Stimulated activated CD8-positive, alpha-beta memory T cell treated with anti-CD3 and anti-CD28 coated beads, Interleukin-15, amount 100 ng/mL, for 1 hour (primary cell): ENCODE data around the gene SEMA3E.

ENCODE experiments used
- DNase-seq: peaks from one replicate; pipeline ENCODE4 v3.0.0-alpha.2; 2020; ENCODE audit warnings: low read depth

Gene SEMA3E

GRCh38 chr7:83640731-83641537 lies 8.0 kb downstream of the SEMA3E start:
- DNase-seq: no peak

DNA sequence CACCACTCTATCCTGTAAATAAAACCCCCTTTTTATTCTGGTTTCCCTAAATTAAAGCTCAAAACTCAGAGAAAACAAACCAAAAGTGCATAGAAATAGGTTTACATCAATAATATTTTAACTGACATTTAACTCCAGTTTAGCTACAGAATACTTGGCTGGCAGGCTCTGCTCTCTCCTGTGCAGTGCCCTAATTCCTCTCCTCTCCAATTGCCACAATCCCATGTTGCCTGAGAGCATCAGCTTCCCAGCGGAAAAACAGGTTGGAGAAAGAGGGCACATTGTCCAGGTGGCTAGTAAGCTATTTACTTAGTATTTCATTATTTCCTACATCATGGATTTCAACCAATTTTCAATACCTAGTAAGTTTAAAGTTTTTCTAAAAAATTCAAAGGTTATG lies 8.7 kb downstream of the SEMA3E start:
- no peak for DNase-seq

GRCh38 chr7:83633516-83633915 lies 15.4 kb downstream of the SEMA3E start:
- DNase-seq: no peak

GRCh38 chr7:83629117-83629880 lies 19.6 kb downstream of the SEMA3E start:
- no peak for DNase-seq

DNA sequence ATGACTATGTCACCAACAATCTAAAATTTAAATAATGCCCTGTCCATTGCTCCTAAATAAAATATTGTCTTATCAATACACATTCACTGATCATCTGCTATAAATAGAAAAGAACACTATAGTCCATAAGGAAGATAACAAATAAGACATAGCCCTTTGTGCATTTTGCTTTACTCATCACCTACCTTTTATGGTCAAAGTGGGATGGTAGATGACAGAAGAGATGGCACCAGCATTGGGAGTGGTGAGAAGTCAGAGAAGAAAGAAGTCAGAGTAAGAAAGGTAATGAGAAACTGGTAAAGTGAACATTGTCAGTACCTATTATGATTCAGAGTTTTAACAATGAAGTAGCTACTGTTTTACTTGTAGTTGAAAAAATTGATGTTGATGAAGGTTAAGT lies 31.1 kb downstream of the SEMA3E start:
- DNase-seq: no peak

GRCh38 chr7:83614112-83614511 lies 34.8 kb downstream of the SEMA3E start:
- no peak for DNase-seq

GRCh38 chr7:83613232-83613631 lies 35.7 kb downstream of the SEMA3E start:
- no peak for DNase-seq

GRCh38 chr7:83611776-83612175 lies 37.2 kb downstream of the SEMA3E start:
- DNase-seq: no peak

DNA sequence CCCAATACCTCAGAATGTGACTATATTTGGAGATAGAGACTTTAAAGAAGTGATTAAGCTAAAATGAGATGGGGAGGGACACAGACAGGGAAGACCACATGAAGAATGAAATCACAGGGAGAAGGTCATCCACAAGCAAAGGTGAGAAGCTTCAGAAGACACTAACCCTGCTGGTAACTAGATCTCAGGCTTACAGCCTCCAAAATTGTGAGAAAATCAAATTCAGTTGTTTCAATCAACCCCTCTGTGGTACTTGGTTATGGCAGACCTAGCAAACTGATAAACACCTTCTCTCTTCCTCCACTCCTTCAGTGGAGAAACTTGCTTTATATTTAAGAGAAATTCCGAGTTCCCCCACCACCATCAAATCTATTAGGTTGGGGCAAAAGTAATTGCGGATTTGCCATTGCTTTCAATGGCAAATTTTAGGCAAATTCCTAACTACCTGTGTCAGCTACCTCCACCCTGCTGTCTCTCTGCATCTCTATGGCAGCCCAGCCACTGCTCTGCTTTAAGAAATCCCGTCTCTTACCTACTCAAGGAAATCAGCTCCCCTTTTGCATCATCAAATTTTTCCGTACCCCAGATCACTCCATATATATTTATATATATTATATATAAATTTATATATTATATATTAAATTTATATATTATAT lies 38.2 kb downstream of the SEMA3E start:
- DNase-seq: no peak

- DNase-seq: no peak
These were observed 40.2 kb downstream of the SEMA3E start for GRCh38 chr7:83608716-83609115.

DNA sequence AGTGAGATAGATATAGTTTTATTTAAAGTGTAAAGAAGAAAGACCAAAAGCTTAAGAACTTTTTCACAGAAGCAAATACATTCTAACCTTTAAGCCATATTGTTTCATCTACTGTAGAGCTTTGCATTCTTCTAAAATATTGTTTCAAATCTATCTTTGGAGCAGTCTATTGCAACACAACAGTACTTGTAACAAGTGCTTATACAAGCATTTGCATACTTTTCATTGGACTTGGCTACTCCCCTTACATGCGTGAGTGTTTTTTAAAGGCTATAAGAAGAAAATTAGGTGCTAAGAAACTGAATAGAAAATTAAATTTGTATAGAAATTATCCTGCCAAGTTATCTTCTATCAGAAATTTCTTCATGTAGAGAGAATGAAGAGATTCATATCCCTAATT lies 45.3 kb downstream of the SEMA3E start:
- no peak for DNase-seq

DNA sequence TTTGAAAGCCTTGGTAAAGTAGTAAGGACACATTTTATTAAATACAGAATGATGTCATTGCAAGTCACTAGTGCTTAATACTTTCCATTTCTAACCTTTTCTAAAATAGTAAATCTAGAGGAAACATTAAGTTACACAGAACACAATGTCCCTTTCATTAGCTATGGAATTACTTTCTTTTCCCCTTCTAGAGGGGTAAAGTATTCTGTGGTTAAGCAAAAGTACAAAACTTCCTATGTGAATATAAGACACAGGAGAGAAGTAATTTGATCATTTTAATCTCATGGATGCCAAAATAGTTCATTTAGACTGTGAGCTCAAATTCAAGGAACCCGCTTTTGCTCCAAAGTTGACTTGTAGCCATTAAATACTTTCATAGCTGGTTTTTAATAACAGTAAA lies 49.8 kb downstream of the SEMA3E start:
- no peak for DNase-seq

DNA sequence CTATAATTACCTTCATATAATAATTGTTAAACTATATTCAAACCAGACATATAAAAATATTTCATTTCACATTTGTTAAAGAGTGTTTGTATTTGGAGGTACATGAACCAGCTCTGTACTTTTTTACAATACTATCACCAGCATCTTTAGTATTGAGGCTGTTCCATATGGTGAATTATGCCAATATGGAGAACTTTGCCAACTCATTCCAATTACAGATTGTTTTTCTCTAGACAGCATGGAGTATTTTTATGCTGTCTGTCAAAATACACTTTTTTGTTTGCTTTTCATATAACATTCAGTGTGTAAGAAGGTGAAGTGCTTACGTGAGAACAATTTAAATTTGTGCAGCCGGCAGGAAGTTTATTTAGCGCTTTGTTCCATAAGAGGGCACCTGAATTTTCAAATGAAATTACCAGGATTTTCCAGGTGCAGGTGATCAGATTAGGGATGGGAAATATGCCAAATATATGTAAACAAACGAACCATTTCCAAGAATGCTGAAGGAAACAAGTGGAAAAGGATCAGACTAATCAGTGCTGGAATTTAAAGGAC lies 54.9 kb downstream of the SEMA3E start:
- DNase-seq: no peak

GRCh38 chr7:83588602-83589240 lies 60.2 kb downstream of the SEMA3E start:
- no peak for DNase-seq

DNA sequence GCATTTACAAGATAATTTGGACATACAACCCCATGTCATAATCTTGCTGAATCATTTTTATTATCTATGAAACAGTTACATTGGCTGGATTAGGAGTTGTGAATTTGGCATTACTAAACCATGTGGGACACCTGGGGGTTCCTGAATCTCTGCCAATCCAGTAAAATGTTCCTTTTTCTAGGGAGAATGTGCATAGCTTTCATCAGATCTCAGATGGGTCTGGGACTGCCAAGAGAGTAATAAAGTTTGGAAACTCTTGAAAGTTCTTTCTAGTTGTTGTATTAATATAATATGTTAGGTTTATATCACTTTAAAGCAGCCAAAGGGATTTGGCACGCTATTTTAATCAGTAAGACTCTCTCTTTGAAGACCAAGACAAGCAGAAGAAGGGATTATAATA lies 62.7 kb downstream of the SEMA3E start:
- no peak for DNase-seq

DNA sequence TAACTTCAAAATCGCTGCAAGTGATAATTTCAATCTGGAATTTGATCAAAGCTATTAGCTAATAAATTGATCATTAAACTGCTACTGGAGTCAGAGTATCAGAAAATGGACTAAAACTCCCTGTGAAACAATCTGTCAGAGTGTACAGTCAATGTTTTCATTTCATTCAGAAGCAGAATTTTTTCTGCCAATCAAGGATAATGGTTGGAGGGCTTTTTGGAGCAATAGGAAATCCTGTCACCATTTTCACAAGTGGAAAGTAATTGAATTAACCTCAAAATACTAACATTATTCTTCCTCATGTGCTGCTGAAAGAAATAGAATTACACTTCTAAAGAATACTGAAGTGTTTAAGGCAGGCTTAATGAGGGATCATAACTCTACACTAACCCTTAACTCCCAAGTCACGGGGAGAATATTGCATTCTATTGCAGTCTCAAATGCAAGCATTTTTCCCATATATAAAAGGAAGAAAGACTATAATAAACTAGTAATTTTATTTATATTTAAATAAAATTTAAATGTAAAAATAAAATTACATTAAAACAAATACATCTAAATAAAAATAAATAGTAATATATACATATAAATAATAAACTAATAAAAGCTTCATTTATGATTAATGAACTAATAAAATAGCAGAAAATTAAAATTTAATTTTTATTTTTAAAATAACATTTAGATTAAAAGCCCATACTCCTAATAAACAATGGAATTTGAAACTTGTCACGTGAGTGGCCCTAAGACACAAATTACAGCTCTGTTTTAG lies 67.1 kb downstream of the SEMA3E start:
- DNase-seq: no peak

- no peak for DNase-seq
These were observed 69.2 kb downstream of the SEMA3E start for GRCh38 chr7:83579740-83580139.

DNA sequence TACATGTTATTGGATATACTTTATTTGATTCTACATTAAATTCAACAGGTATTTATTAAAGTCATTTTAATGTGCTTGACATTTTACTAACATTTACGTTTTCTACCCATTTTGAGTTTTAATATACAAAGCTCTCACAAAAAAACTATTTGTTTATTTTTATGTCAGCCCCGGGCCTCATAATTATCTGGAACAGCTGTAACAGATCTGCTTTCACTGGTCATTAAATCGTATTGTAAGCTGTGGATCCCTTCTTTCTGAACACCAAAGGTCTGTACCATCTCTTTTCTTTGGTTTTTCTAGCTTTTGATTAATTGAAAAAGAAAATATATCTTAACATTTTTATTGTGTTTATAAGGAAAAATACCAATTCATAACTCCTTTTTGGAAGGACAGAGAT lies 73.5 kb downstream of the SEMA3E start:
- DNase-seq: no peak

GRCh38 chr7:83574616-83575015 lies 74.3 kb downstream of the SEMA3E start:
- no peak for DNase-seq

DNA sequence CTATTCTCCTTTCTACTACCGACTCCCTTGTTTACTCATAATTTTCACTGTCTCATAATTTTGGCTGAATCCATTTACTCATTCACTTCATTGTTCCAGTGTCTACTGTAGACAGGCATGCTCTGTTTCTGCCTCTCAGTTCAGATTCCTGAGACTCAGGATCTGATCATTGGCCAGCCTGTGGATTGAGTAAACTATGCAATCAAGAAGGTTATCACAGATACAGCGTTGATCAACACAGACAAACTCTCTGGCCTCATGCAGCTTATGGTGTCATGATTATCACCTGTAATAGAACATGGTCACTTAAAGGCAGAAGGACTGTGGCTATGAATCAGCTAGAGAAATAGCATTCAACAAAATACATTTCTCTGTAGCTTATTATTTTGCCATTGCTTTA lies 86.0 kb downstream of the SEMA3E start:
- no peak for DNase-seq

GRCh38 chr7:83562289-83562688 lies 86.7 kb downstream of the SEMA3E start:
- no peak for DNase-seq
